Neural crest cell (in vitro differentiated cells): ENCODE measurements around the gene FUBP3. TPM values are rescaled to one million over a fixed set of nuclear protein-coding genes. Genes with fewer than 3 reads are reported as not detected.

ENCODE experiments used
- DNase-seq: peaks from one replicate; pipeline ENCODE4 v3.0.0; 2021; ENCODE audit warnings: low read depth, mixed read lengths, low spot score
- H3K27ac Mint-ChIP-seq: one replicate; pipeline ENCODE4 v1.8.0; 2021; ENCODE audit warnings: mild to moderate bottlenecking, mixed read lengths; ENCODE audit not compliant: unreplicated experiment
- H3K27me3 Mint-ChIP-seq: 2 replicates; pipeline ENCODE4 v1.8.0; 2021; ENCODE audit warnings: low read depth, mild to moderate bottlenecking, mixed read lengths
- H3K36me3 Mint-ChIP-seq: 2 replicates; pipeline ENCODE4 v1.8.0; 2021; ENCODE audit warnings: low read depth, mild to moderate bottlenecking, mixed read lengths
- H3K4me1 Mint-ChIP-seq: 2 replicates; pipeline ENCODE4 v1.8.0; 2021; ENCODE audit warnings: mixed read lengths
- H3K4me3 Mint-ChIP-seq: one replicate; pipeline ENCODE4 v1.8.0; 2021; ENCODE audit warnings: mild to moderate bottlenecking, mixed read lengths
- H3K9me3 Mint-ChIP-seq: 2 replicates; pipeline ENCODE4 v1.8.0; 2021; ENCODE audit warnings: mixed read lengths
- CTCF ChIP-seq: fragments of 200-600 bp; sonication (generic); conservative IDR thresholded peaks from 2 replicates; pipeline ENCODE4 v1.5.0; 2021; ENCODE audit warnings: antibody characterized with exemption, mild to moderate bottlenecking
- total RNA-seq: library from RNA; stranded (reverse); gene quantifications from 2 replicates; pipeline ENCODE4 v1.2.1, GENCODE V29; 2021

Gene FUBP3
- total RNA-seq, 1 donor from 2014 or later, result 67.7 TPM

GRCh38 chr9:130535818-130536521 is 43.4 kb upstream of the FUBP3 start:
- peaks cover 54% of the 10 kb centered on the region for H3K27me3 Mint-ChIP-seq
- no peak for TF ChIP-seq CTCF
- H3K4me1 Mint-ChIP-seq, result peaks cover 35% of the 10 kb centered on the region
- peak; percentile 18 for DNase-seq
- H3K27ac Mint-ChIP-seq, result peak overlapping the region; percentile 76
- no peaks in the 10 kb centered on the region for H3K9me3 Mint-ChIP-seq
- H3K36me3 Mint-ChIP-seq, result no peaks in the 10 kb centered on the region
- peak overlapping the region; percentile 60 for H3K4me3 Mint-ChIP-seq

- H3K4me3 Mint-ChIP-seq, result no peak overlapping the region
These were observed 42.7 kb upstream of the FUBP3 start for GRCh38 chr9:130536701-130537107.

GRCh38 chr9:130537346-130538050 is 41.9 kb upstream of the FUBP3 start:
- H3K27ac Mint-ChIP-seq, result no peak overlapping the region
- peaks cover 58% of the 10 kb centered on the region for H3K27me3 Mint-ChIP-seq
- DNase-seq, result no peak
- peaks cover 33% of the 10 kb centered on the region for H3K4me1 Mint-ChIP-seq
- no peak for TF ChIP-seq CTCF
- no peak overlapping the region for H3K4me3 Mint-ChIP-seq
- no peaks in the 10 kb centered on the region for H3K9me3 Mint-ChIP-seq
- no peaks in the 10 kb centered on the region for H3K36me3 Mint-ChIP-seq

More at GRCh38 chr9:130536701-130537107, 42.7 kb upstream of the FUBP3 start:
- H3K36me3 Mint-ChIP-seq, result no peaks in the 10 kb centered on the region
- no peak overlapping the region for H3K27ac Mint-ChIP-seq
- DNase-seq, result no peak
- H3K27me3 Mint-ChIP-seq, result peaks cover 57% of the 10 kb centered on the region
- no peaks in the 10 kb centered on the region for H3K9me3 Mint-ChIP-seq
- H3K4me1 Mint-ChIP-seq, result peaks cover 35% of the 10 kb centered on the region
- TF ChIP-seq CTCF, result no peak

- H3K4me1 Mint-ChIP-seq, result peaks cover 41% of the 10 kb centered on the region
- no peak for DNase-seq
- H3K4me3 Mint-ChIP-seq, result no peak overlapping the region
- H3K9me3 Mint-ChIP-seq, result no peaks in the 10 kb centered on the region
- no peaks in the 10 kb centered on the region for H3K36me3 Mint-ChIP-seq
- no peak overlapping the region for H3K27ac Mint-ChIP-seq
- TF ChIP-seq CTCF, result no peak
- peaks cover 60% of the 10 kb centered on the region for H3K27me3 Mint-ChIP-seq
These were observed 39.8 kb upstream of the FUBP3 start for GRCh38 chr9:130539420-130540223.

GRCh38 chr9:130541533-130541932 is 37.8 kb upstream of the FUBP3 start:
- no peaks in the 10 kb centered on the region for H3K36me3 Mint-ChIP-seq
- H3K9me3 Mint-ChIP-seq, result no peaks in the 10 kb centered on the region
- H3K27me3 Mint-ChIP-seq, result peaks cover 49% of the 10 kb centered on the region
- no peak for DNase-seq
- no peak for TF ChIP-seq CTCF
- H3K4me1 Mint-ChIP-seq, result peaks cover 29% of the 10 kb centered on the region
- no peak overlapping the region for H3K4me3 Mint-ChIP-seq
- H3K27ac Mint-ChIP-seq, result no peak overlapping the region
